ENCODE measurements around the gene CTTNBP2.

GRCh38 chr7:117888627-117889026 is 15.4 kb upstream of the CTTNBP2 start:
- TF ChIP-seq MEF2D (CRISPR knock-in tag; IDR thresholded peaks at IDR 0.05) (no peak), ZNF780A (CRISPR knock-in tag; IDR thresholded peaks at IDR 0.05) (no peak), BCLAF1 (IDR thresholded peaks at IDR 0.05) (no peak), MEIS1 (CRISPR knock-in tag; IDR thresholded peaks at IDR 0.05; ENCODE audit: borderline replicate concordance) (no peak), CENPBD1 (CRISPR knock-in tag; IDR thresholded peaks at IDR 0.05; ENCODE audit: borderline replicate concordance, low read depth) (no peak), KDM2A (CRISPR knock-in tag; IDR thresholded peaks at IDR 0.05; ENCODE audit: borderline replicate concordance, low read depth) (no peak), ZBTB33 (CRISPR knock-in tag; IDR thresholded peaks at IDR 0.05) (no peak), TRIM24 (CRISPR knock-in tag; IDR thresholded peaks at IDR 0.05) (no peak), CEBPZ (IDR thresholded peaks at IDR 0.05; ENCODE audit: low read length) (no peak)
- TF ChIP-seq, protein P1, sequence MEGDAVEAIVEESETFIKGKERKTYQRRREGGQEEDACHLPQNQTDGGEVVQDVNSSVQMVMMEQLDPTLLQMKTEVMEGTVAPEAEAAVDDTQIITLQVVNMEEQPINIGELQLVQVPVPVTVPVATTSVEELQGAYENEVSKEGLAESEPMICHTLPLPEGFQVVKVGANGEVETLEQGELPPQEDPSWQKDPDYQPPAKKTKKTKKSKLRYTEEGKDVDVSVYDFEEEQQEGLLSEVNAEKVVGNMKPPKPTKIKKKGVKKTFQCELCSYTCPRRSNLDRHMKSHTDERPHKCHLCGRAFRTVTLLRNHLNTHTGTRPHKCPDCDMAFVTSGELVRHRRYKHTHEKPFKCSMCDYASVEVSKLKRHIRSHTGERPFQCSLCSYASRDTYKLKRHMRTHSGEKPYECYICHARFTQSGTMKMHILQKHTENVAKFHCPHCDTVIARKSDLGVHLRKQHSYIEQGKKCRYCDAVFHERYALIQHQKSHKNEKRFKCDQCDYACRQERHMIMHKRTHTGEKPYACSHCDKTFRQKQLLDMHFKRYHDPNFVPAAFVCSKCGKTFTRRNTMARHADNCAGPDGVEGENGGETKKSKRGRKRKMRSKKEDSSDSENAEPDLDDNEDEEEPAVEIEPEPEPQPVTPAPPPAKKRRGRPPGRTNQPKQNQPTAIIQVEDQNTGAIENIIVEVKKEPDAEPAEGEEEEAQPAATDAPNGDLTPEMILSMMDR (CRISPR knock-in tag; IDR thresholded peaks at IDR 0.05): no peak

All from HepG2 (cell line).